Osteocyte (in vitro differentiated cells): Measurements from ENCODE around the gene SEZ6L2. TPM values are rescaled to one million over a fixed set of nuclear protein-coding genes. Genes with fewer than 3 reads are reported as not detected.
"Not testable (repeated sequence)": the region's sequence is repeated elsewhere in the genome, so short reads cannot be mapped to it uniquely, and the experiment has no call there.

Experiments
- DNase-seq: peaks from one replicate; pipeline ENCODE4 v3.0.0; 2021; ENCODE audit warnings: mixed read lengths; ENCODE audit not compliant: unreplicated experiment; ENCODE audit errors: extremely low spot score
- H3K27ac Mint-ChIP-seq: one replicate; pipeline ENCODE4 v1.8.0; 2021; ENCODE audit warnings: mild to moderate bottlenecking, mixed read lengths; ENCODE audit not compliant: unreplicated experiment
- H3K27me3 Mint-ChIP-seq: one replicate; pipeline ENCODE4 v1.8.0; 2021; ENCODE audit warnings: mixed read lengths; ENCODE audit not compliant: unreplicated experiment
- H3K36me3 Mint-ChIP-seq: one replicate; pipeline ENCODE4 v1.8.0; 2021; ENCODE audit warnings: mixed read lengths; ENCODE audit not compliant: unreplicated experiment
- H3K4me1 Mint-ChIP-seq: one replicate; pipeline ENCODE4 v1.8.0; 2021; ENCODE audit warnings: mixed read lengths; ENCODE audit not compliant: unreplicated experiment
- H3K4me3 Mint-ChIP-seq: one replicate; pipeline ENCODE4 v1.8.0; 2021; ENCODE audit warnings: mild to moderate bottlenecking, moderate library complexity, mixed read lengths; ENCODE audit not compliant: unreplicated experiment
- H3K9me3 Mint-ChIP-seq: one replicate; pipeline ENCODE4 v1.8.0; 2021; ENCODE audit warnings: mixed read lengths; ENCODE audit not compliant: unreplicated experiment
- CTCF ChIP-seq: fragments of 200-600 bp; sonication (generic); IDR thresholded peaks from 2 replicates; pipeline ENCODE4 v1.5.0; 2021; ENCODE audit warnings: antibody characterized with exemption, mild to moderate bottlenecking, moderate library complexity
- long read RNA-seq: library from polyadenylated mRNA; unstranded; transcript quantifications from one replicate; pipeline ENCODE4 v2.0.0, GENCODE V29; 2021
- total RNA-seq: library from RNA; stranded (reverse); gene quantifications from 2 replicates; pipeline ENCODE4 v1.2.1, GENCODE V29; 2021

The SEZ6L2 gene
- 17.6 and 19.3 TPM in 2 replicates for total RNA-seq
- long read RNA-seq, partial matches to known transcripts, result 1 of 1 reads
- long read RNA-seq, other reads (novel, unspliced or antisense), result 0 of 1 reads

- Mint-ChIP-seq H3K27ac (peak within 1 kb of the TSS; percentile 23), H3K27me3 (peaks cover 19% of the 10 kb centered on the region), H3K4me1 (peaks cover 17% of the 10 kb centered on the region), H3K9me3 (no peaks in the 10 kb centered on the region), H3K36me3 (no peaks in the 10 kb centered on the region), H3K4me3 (peak within 1 kb of the TSS; percentile 86)
- no peak for TF ChIP-seq CTCF
- no peak for DNase-seq
Observed at GRCh38 chr16:29899516-29900101, at the start of gene SEZ6L2. Gene SEZ6L2 (minus strand): TSS chr16:29899550. CDS start chr16:29899019, 531 bp downstream.

GRCh38 chr16:29947897-29948296 lies 48.5 kb upstream of the SEZ6L2 start:
- H3K27me3 Mint-ChIP-seq, result no peaks in the 10 kb centered on the region
- no peak for TF ChIP-seq CTCF
- H3K4me3 Mint-ChIP-seq, result no peak overlapping the region
- H3K36me3 Mint-ChIP-seq, result no peaks in the 10 kb centered on the region
- H3K4me1 Mint-ChIP-seq, result peaks cover 16% of the 10 kb centered on the region
- H3K27ac Mint-ChIP-seq, result no peak overlapping the region
- peaks cover 4% of the 10 kb centered on the region for H3K9me3 Mint-ChIP-seq
- no peak for DNase-seq

GRCh38 chr16:29943846-29944799 lies 44.8 kb upstream of the SEZ6L2 start:
- H3K27me3 Mint-ChIP-seq, result no peaks in the 10 kb centered on the region
- H3K4me3 Mint-ChIP-seq, result peak overlapping the region; percentile 19
- H3K4me1 Mint-ChIP-seq, result peaks cover 19% of the 10 kb centered on the region
- H3K27ac Mint-ChIP-seq, result peak overlapping the region; percentile 97
- peak; percentile 88 for DNase-seq
- H3K9me3 Mint-ChIP-seq, result no peaks in the 10 kb centered on the region
- H3K36me3 Mint-ChIP-seq, result no peaks in the 10 kb centered on the region
- TF ChIP-seq CTCF, result peak; percentile 56

- no peak for DNase-seq
- H3K9me3 Mint-ChIP-seq, result no peaks in the 10 kb centered on the region
- peaks cover 19% of the 10 kb centered on the region for H3K4me1 Mint-ChIP-seq
- no peak overlapping the region for H3K27ac Mint-ChIP-seq
- H3K36me3 Mint-ChIP-seq, result no peaks in the 10 kb centered on the region
- no peak overlapping the region for H3K4me3 Mint-ChIP-seq
- TF ChIP-seq CTCF, result no peak
- H3K27me3 Mint-ChIP-seq, result no peaks in the 10 kb centered on the region
Observed at GRCh38 chr16:29940656-29941055, 41.3 kb upstream of the SEZ6L2 start.

- H3K27me3 Mint-ChIP-seq, H3K36me3 Mint-ChIP-seq, H3K9me3 Mint-ChIP-seq, DNase-seq, H3K27ac Mint-ChIP-seq, H3K4me3 Mint-ChIP-seq: not testable (repeated sequence)
- peaks cover 12% of the 10 kb centered on the region for H3K4me1 Mint-ChIP-seq
Observed at GRCh38 chr16:29931750-29932149, 32.4 kb upstream of the SEZ6L2 start.
